Keratinocyte (primary cell): ENCODE measurements around the gene DNALI1. TPM values are rescaled to one million over a fixed set of nuclear protein-coding genes. Genes with fewer than 3 reads are reported as not detected.
"Not testable (repeated sequence)": the region's sequence is repeated elsewhere in the genome, so short reads cannot be mapped to it uniquely, and the experiment has no call there.

Source experiments
- DNase-seq: peaks from one replicate; pipeline ENCODE4 v3.0.0-alpha.2; 2011; ENCODE audit warnings: low read depth, missing footprints, low spot score
- FAIRE-seq: peaks from 2 replicates; lab custom pipeline; 2011; peaks lifted over from hg19 to GRCh38; lab: Jason Lieb, UNC
- H2AFZ ChIP-seq: 2 replicates; pipeline ENCODE4 v1.6.0; 2012; ENCODE audit warnings: low read length, control low read depth, inconsistent platforms; ENCODE audit not compliant: control insufficient read depth
- H3K27ac ChIP-seq: 2 replicates; pipeline ENCODE4 v1.5.1; 2011; ENCODE audit warnings: low read length; ENCODE audit not compliant: control insufficient read depth, insufficient read depth
- H3K27me3 ChIP-seq: 3 replicates; pipeline ENCODE4 v1.6.0; 2011; ENCODE audit warnings: low read length; ENCODE audit not compliant: control insufficient read depth, insufficient read depth; ENCODE audit errors: extremely low read depth
- H3K36me3 ChIP-seq, 2 experiments: 2 replicates in 1 of 2; 3 replicates in 1 of 2; pipeline ENCODE4 v1.5.1; 2011; ENCODE audit warnings: low read length in 2 of 2, mild to moderate bottlenecking in 1 of 2; ENCODE audit not compliant: control insufficient read depth in 2 of 2, insufficient read depth in 2 of 2; ENCODE audit errors: extremely low read depth in 1 of 2
- H3K4me1 ChIP-seq: 3 replicates; pipeline ENCODE4 v1.5.1; 2011; ENCODE audit warnings: low read length; ENCODE audit not compliant: control insufficient read depth, insufficient read depth; ENCODE audit errors: extremely low read depth
- H3K4me2 ChIP-seq: 3 replicates; pipeline ENCODE4 v1.6.0; 2011; ENCODE audit warnings: low read depth, low read length; ENCODE audit not compliant: control insufficient read depth, insufficient read depth; ENCODE audit errors: extremely low read depth
- H3K4me3 ChIP-seq, 3 experiments: fragments of 200-600 bp in 1 of 3; sonication (generic) in 1 of 3; 2 replicates in 2 of 3; 3 replicates in 1 of 3; pipeline ENCODE4 v1.5.1; 2011 to 2016; ENCODE audit warnings: low read length in 3 of 3, mild to moderate bottlenecking in 3 of 3, control low read depth in 2 of 3, inconsistent platforms in 1 of 3, low read depth in 1 of 3, mixed read lengths in 1 of 3, mixed run types in 1 of 3, moderate library complexity in 1 of 3; ENCODE audit not compliant: control insufficient read depth in 2 of 3, insufficient read depth in 2 of 3; ENCODE audit errors: extremely low read depth in 1 of 3
- H3K79me2 ChIP-seq: 2 replicates; pipeline ENCODE4 v1.6.0; 2012; ENCODE audit warnings: low read length; ENCODE audit not compliant: control insufficient read depth, insufficient read depth
- H3K9ac ChIP-seq: 3 replicates; pipeline ENCODE4 v1.6.0; 2011; ENCODE audit warnings: low read length; ENCODE audit not compliant: control insufficient read depth, insufficient read depth; ENCODE audit errors: extremely low read depth
- H3K9me1 ChIP-seq: 3 replicates; pipeline ENCODE4 v1.6.0; 2011; ENCODE audit warnings: low read length; ENCODE audit not compliant: control insufficient read depth, insufficient read depth; ENCODE audit errors: extremely low read depth
- H3K9me3 ChIP-seq: 2 replicates; pipeline ENCODE4 v1.5.1; 2012; ENCODE audit warnings: low read depth, low read length; ENCODE audit not compliant: control insufficient read depth
- H4K20me1 ChIP-seq: 3 replicates; pipeline ENCODE4 v1.6.0; 2011; ENCODE audit warnings: low read length; ENCODE audit not compliant: control insufficient read depth, insufficient read depth; ENCODE audit errors: extremely low read depth
- CTCF ChIP-seq, 3 experiments: IDR thresholded peaks in 1 of 3; conservative IDR thresholded peaks in 1 of 3; optimal IDR thresholded peaks in 1 of 3; 2 replicates in 2 of 3; 3 replicates in 1 of 3; pipeline versions ENCODE3 to v1.5.1; 2011; ENCODE audit warnings: low read length in 3 of 3, mild to moderate bottlenecking in 3 of 3, moderate library complexity in 2 of 3, control low read depth in 1 of 3, inconsistent platforms in 1 of 3; ENCODE audit not compliant: insufficient read depth in 2 of 3; ENCODE audit errors: extremely low read depth in 1 of 3
- EZH2 ChIP-seq: IDR thresholded peaks from one replicate; pipeline ENCODE4 v1.6.1; 2012; ENCODE audit warnings: inconsistent platforms, mild to moderate bottlenecking, low read length, moderate library complexity
- dilution Hi-C: fragments of 300-500 bp; cut with MboI; formaldehyde crosslinking; loops from one replicate; pipeline ENCODE4 v1.7.0; 2020; ENCODE audit warnings: low sequenced_read_pairs; ENCODE audit not compliant: extremely low pct_ligation_motif_present
- polyA plus RNA-seq, 5 experiments: library from polyadenylated mRNA; depleted of rRNA in 3 of 5; stranded (reverse) in 3 of 5; stranded (forward) in 1 of 5; unstranded in 1 of 5; fragments of >200 nt; gene quantifications; 1 replicate in 1 of 5; 2 replicates in 3 of 5; 3 replicates in 1 of 5; pipeline versions ENCODE4 v1.2.1 to v1.2.3, GENCODE V29; 2011 to 2012; ENCODE audit warnings: missing spikeins in 2 of 5, low read depth in 1 of 5, low replicate concordance in 1 of 5

Gene DNALI1
- polyA plus RNA-seq, 1 donor (not counting 4 experiments of a cell fraction or from before 2014, with no cell fraction given): 0.14 TPM

GRCh38 chr1:37518929-37519328, 37.8 kb upstream of the DNALI1 start:
- not testable (repeated sequence) for H3K4me3 ChIP-seq, FAIRE-seq

GRCh38 chr1:37519613-37520012, 37.1 kb upstream of the DNALI1 start:
- H2AFZ ChIP-seq: no peak overlapping the region
- H4K20me1 ChIP-seq: no peaks in the 10 kb centered on the region
- H3K79me2 ChIP-seq: no peaks in the 10 kb centered on the region
- H3K9ac ChIP-seq: no peak overlapping the region
- H3K9me3 ChIP-seq: no peaks in the 10 kb centered on the region
- no peaks in the 10 kb centered on the region for H3K9me1 ChIP-seq
- dilution Hi-C loops: no loop called here
- peaks cover 7% of the 10 kb centered on the region for H3K4me1 ChIP-seq
- no peaks in the 10 kb centered on the region for H3K36me3 ChIP-seq
- TF ChIP-seq CTCF (optimal IDR thresholded peaks at IDR 0.05 in 1 of 3, IDR thresholded peaks at IDR 0.05 in 1 of 3, conservative IDR thresholded peaks at IDR 0.05 in 1 of 3; ENCODE audit: extremely low read depth in 1 of 3, insufficient read depth in 2 of 3, low read length in 3 of 3) (no peak), EZH2 (no peak)
- no peak overlapping the region for H3K4me2 ChIP-seq
- no peak overlapping the region for H3K27ac ChIP-seq
- H3K27me3 ChIP-seq: no peaks in the 10 kb centered on the region
- H3K4me3 ChIP-seq: no peak overlapping the region
- FAIRE-seq (no peak), DNase-seq (no peak)

More at GRCh38 chr1:37518929-37519328, 37.8 kb upstream of the DNALI1 start:
- DNase-seq, H2AFZ ChIP-seq, H3K9me1 ChIP-seq, H3K9me3 ChIP-seq, dilution Hi-C loops, H3K4me2 ChIP-seq, H3K9ac ChIP-seq, H3K4me1 ChIP-seq, H3K27ac ChIP-seq, H4K20me1 ChIP-seq, H3K27me3 ChIP-seq, H3K36me3 ChIP-seq, H3K79me2 ChIP-seq: not testable (repeated sequence)

- H3K4me1 ChIP-seq: peaks cover 15% of the 10 kb centered on the region
- H3K9me3 ChIP-seq, DNase-seq, dilution Hi-C loops, H3K27ac ChIP-seq, H4K20me1 ChIP-seq, H3K36me3 ChIP-seq, H2AFZ ChIP-seq, FAIRE-seq, H3K9me1 ChIP-seq, H3K79me2 ChIP-seq, H3K9ac ChIP-seq, H3K27me3 ChIP-seq, H3K4me3 ChIP-seq, H3K4me2 ChIP-seq: not testable (repeated sequence)
Observed at GRCh38 chr1:37529888-37530287, 26.9 kb upstream of the DNALI1 start.

- dilution Hi-C loops, FAIRE-seq: not testable (repeated sequence)
Observed at GRCh38 chr1:37532418-37533156, 24.2 kb upstream of the DNALI1 start.

More at GRCh38 chr1:37532418-37533156, 24.2 kb upstream of the DNALI1 start:
- peaks cover 29% of the 10 kb centered on the region for H3K4me1 ChIP-seq
- H3K4me3 ChIP-seq, H4K20me1 ChIP-seq, H2AFZ ChIP-seq, H3K9me3 ChIP-seq, H3K9ac ChIP-seq, H3K27ac ChIP-seq, H3K36me3 ChIP-seq, H3K79me2 ChIP-seq, H3K27me3 ChIP-seq, DNase-seq, H3K9me1 ChIP-seq, H3K4me2 ChIP-seq: not testable (repeated sequence)
